Activated CD8-positive, alpha-beta memory T cell treated with anti-CD3 and anti-CD28 coated beads for 1 hour (primary cell): ENCODE measurements around the gene ADAMTS16.

Experiments used
- DNase-seq, 2 donors: peaks; one replicate each; pipeline ENCODE4 v3.0.0-alpha.2; 2020; ENCODE audit warnings: low read depth in 1 of 2; ENCODE audit errors: extremely low read depth in 1 of 2

ADAMTS16 gene

GRCh38 chr5:5275211-5275610, 135.1 kb downstream of the ADAMTS16 start:
- DNase-seq = no peak

- no peak for DNase-seq
Observed at GRCh38 chr5:5276430-5276829, 136.3 kb downstream of the ADAMTS16 start.

GRCh38 chr5:5276951-5277517, 136.9 kb downstream of the ADAMTS16 start:
- no peak for DNase-seq

GRCh38 chr5:5278201-5278814, 138.2 kb downstream of the ADAMTS16 start:
- no peak for DNase-seq

GRCh38 chr5:5278815-5279381, 138.8 kb downstream of the ADAMTS16 start:
- DNase-seq = no peak

- no peak for DNase-seq
Observed at GRCh38 chr5:5285906-5286305, 145.8 kb downstream of the ADAMTS16 start.

GRCh38 chr5:5287419-5287818, 147.3 kb downstream of the ADAMTS16 start:
- DNase-seq = no peak

GRCh38 chr5:5288201-5288600, 148.1 kb downstream of the ADAMTS16 start:
- no peak for DNase-seq

- DNase-seq = no peak
Observed at GRCh38 chr5:5289537-5289936, 149.4 kb downstream of the ADAMTS16 start.

- DNase-seq = no peak
Observed at GRCh38 chr5:5290674-5291334, 150.7 kb downstream of the ADAMTS16 start.

GRCh38 chr5:5291357-5291756, 151.2 kb downstream of the ADAMTS16 start:
- no peak for DNase-seq

- DNase-seq = no peak
Observed at GRCh38 chr5:5293029-5293428, 152.9 kb downstream of the ADAMTS16 start.

GRCh38 chr5:5294429-5294828, 154.3 kb downstream of the ADAMTS16 start:
- DNase-seq = no peak

- DNase-seq = no peak
Observed at GRCh38 chr5:5295351-5295750, 155.2 kb downstream of the ADAMTS16 start.

GRCh38 chr5:5296051-5296450, 155.9 kb downstream of the ADAMTS16 start:
- no peak for DNase-seq

- DNase-seq = no peak
Observed at GRCh38 chr5:5297432-5298067, 157.4 kb downstream of the ADAMTS16 start.

GRCh38 chr5:5298068-5298633, 158.0 kb downstream of the ADAMTS16 start:
- DNase-seq = no peak

GRCh38 chr5:5298841-5299541, 158.9 kb downstream of the ADAMTS16 start:
- no peak for DNase-seq

GRCh38 chr5:5301176-5301575, 161.0 kb downstream of the ADAMTS16 start:
- DNase-seq = no peak

- no peak for DNase-seq
Observed at GRCh38 chr5:5302201-5302600, 162.1 kb downstream of the ADAMTS16 start.

- no peak for DNase-seq
Observed at GRCh38 chr5:5303242-5303641, 163.1 kb downstream of the ADAMTS16 start.
